ENCODE measurements around the gene LPIN1. TPM values are rescaled to one million over a fixed set of nuclear protein-coding genes. Genes with fewer than 3 reads are reported as not detected.

LPIN1 gene
- total RNA-seq, 1 experiment from 2014 or later, result 13.9 TPM

GRCh38 chr2:11809586-11810236 lies 63.3 kb downstream of the LPIN1 start:
- no peak for TF ChIP-seq ZNF423 (CRISPR knock-in tag; IDR thresholded peaks at IDR 0.05)
- no peak for TF ChIP-seq SMAD4 (CRISPR knock-in tag; IDR thresholded peaks at IDR 0.05)
- no peak for TF ChIP-seq PRRX2 (CRISPR knock-in tag; IDR thresholded peaks at IDR 0.05)
- TF ChIP-seq SMAD3 (CRISPR knock-in tag; IDR thresholded peaks at IDR 0.05; ENCODE audit: borderline replicate concordance), result no peak
- TF ChIP-seq, protein P1, sequence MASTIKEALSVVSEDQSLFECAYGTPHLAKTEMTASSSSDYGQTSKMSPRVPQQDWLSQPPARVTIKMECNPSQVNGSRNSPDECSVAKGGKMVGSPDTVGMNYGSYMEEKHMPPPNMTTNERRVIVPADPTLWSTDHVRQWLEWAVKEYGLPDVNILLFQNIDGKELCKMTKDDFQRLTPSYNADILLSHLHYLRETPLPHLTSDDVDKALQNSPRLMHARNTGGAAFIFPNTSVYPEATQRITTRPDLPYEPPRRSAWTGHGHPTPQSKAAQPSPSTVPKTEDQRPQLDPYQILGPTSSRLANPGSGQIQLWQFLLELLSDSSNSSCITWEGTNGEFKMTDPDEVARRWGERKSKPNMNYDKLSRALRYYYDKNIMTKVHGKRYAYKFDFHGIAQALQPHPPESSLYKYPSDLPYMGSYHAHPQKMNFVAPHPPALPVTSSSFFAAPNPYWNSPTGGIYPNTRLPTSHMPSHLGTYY (CRISPR knock-in tag; IDR thresholded peaks at IDR 0.05), result no peak
- TF ChIP-seq TEAD1 (CRISPR knock-in tag; IDR thresholded peaks at IDR 0.05), result no peak
- no peak for TF ChIP-seq ATF3 (CRISPR knock-in tag; conservative IDR thresholded peaks at IDR 0.05)
- TF ChIP-seq ZNF532 (CRISPR knock-in tag; IDR thresholded peaks at IDR 0.05; ENCODE audit: borderline replicate concordance), result no peak
- TF ChIP-seq, protein P2, sequence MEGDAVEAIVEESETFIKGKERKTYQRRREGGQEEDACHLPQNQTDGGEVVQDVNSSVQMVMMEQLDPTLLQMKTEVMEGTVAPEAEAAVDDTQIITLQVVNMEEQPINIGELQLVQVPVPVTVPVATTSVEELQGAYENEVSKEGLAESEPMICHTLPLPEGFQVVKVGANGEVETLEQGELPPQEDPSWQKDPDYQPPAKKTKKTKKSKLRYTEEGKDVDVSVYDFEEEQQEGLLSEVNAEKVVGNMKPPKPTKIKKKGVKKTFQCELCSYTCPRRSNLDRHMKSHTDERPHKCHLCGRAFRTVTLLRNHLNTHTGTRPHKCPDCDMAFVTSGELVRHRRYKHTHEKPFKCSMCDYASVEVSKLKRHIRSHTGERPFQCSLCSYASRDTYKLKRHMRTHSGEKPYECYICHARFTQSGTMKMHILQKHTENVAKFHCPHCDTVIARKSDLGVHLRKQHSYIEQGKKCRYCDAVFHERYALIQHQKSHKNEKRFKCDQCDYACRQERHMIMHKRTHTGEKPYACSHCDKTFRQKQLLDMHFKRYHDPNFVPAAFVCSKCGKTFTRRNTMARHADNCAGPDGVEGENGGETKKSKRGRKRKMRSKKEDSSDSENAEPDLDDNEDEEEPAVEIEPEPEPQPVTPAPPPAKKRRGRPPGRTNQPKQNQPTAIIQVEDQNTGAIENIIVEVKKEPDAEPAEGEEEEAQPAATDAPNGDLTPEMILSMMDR (IDR thresholded peaks at IDR 0.05), result no peak
- TF ChIP-seq ZNF416 (CRISPR knock-in tag; IDR thresholded peaks at IDR 0.05), result no peak
- TF ChIP-seq, protein P3, sequence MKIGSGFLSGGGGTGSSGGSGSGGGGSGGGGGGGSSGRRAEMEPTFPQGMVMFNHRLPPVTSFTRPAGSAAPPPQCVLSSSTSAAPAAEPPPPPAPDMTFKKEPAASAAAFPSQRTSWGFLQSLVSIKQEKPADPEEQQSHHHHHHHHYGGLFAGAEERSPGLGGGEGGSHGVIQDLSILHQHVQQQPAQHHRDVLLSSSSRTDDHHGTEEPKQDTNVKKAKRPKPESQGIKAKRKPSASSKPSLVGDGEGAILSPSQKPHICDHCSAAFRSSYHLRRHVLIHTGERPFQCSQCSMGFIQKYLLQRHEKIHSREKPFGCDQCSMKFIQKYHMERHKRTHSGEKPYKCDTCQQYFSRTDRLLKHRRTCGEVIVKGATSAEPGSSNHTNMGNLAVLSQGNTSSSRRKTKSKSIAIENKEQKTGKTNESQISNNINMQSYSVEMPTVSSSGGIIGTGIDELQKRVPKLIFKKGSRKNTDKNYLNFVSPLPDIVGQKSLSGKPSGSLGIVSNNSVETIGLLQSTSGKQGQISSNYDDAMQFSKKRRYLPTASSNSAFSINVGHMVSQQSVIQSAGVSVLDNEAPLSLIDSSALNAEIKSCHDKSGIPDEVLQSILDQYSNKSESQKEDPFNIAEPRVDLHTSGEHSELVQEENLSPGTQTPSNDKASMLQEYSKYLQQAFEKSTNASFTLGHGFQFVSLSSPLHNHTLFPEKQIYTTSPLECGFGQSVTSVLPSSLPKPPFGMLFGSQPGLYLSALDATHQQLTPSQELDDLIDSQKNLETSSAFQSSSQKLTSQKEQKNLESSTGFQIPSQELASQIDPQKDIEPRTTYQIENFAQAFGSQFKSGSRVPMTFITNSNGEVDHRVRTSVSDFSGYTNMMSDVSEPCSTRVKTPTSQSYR (CRISPR knock-in tag; IDR thresholded peaks at IDR 0.05), result no peak
- TF ChIP-seq, protein P4, sequence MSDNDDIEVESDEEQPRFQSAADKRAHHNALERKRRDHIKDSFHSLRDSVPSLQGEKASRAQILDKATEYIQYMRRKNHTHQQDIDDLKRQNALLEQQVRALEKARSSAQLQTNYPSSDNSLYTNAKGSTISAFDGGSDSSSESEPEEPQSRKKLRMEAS (CRISPR knock-in tag; IDR thresholded peaks at IDR 0.05), result no peak
- H3K27me3 Mint-ChIP-seq (ENCODE audit: low read depth), result no peaks in the 10 kb centered on the region
- H3K36me3 Mint-ChIP-seq, result peaks cover 28% of the 10 kb centered on the region
- ATAC-seq (no peak), DNase-seq (ENCODE audit: low spot score) (no peak)
- H3K27ac Mint-ChIP-seq, result no peak overlapping the region
- ChIA-PET CTCF (interaction anchor here (0.8 kb wide), 1 partner anchor 30 kb away, joined by 4 read pairs; no protein-coding TSS in a partner anchor), POLR2A (interaction anchor here (0.6 kb wide), 1 partner anchor 316 kb away, joined by 3 read pairs; no protein-coding TSS in a partner anchor)
- no peaks in the 10 kb centered on the region for H3K9me3 Mint-ChIP-seq
- no peaks in the 10 kb centered on the region for H3K4me1 Mint-ChIP-seq
- H3K4me3 Mint-ChIP-seq, result no peak overlapping the region
